Fibroblast of skin of right quadriceps (primary cell): ENCODE data around the gene WFS1.

Experiments used
- DNase-seq: peaks from one replicate; pipeline ENCODE4 v3.0.0-alpha.2; 2013

The WFS1 gene

GRCh38 chr4:6280365-6280996, 10.8 kb downstream of the WFS1 start:
- DNase-seq, result no peak

- no peak for DNase-seq
Measured at GRCh38 chr4:6281436-6282313, 12.0 kb downstream of the WFS1 start.

GRCh38 chr4:6282314-6282771, 12.7 kb downstream of the WFS1 start:
- peak; percentile 10 for DNase-seq

- no peak for DNase-seq
Measured at GRCh38 chr4:6283282-6283681, 13.6 kb downstream of the WFS1 start.

- DNase-seq, result no peak
Measured at GRCh38 chr4:6287017-6287788, 17.6 kb downstream of the WFS1 start.

- DNase-seq, result no peak
Measured at GRCh38 chr4:6288342-6288741, 18.7 kb downstream of the WFS1 start.

GRCh38 chr4:6288871-6289270, 19.2 kb downstream of the WFS1 start:
- no peak for DNase-seq

- DNase-seq, result no peak
Measured at GRCh38 chr4:6290256-6290655, 20.6 kb downstream of the WFS1 start.

GRCh38 chr4:6290769-6291547, 21.3 kb downstream of the WFS1 start:
- DNase-seq, result no peak

GRCh38 chr4:6291784-6292297, 22.2 kb downstream of the WFS1 start:
- DNase-seq, result no peak

- no peak for DNase-seq
Measured at GRCh38 chr4:6292376-6293096, 22.9 kb downstream of the WFS1 start.

GRCh38 chr4:6293097-6293445, 23.4 kb downstream of the WFS1 start:
- no peak for DNase-seq

GRCh38 chr4:6293661-6294060, 24.0 kb downstream of the WFS1 start:
- DNase-seq, result no peak

GRCh38 chr4:6294705-6295421, 25.2 kb downstream of the WFS1 start:
- DNase-seq, result no peak

- no peak for DNase-seq
Measured at GRCh38 chr4:6295495-6295894, 25.8 kb downstream of the WFS1 start.

- DNase-seq, result no peak
Measured at GRCh38 chr4:6296026-6296425, 26.4 kb downstream of the WFS1 start.

- no peak for DNase-seq
Measured at GRCh38 chr4:6297266-6297815, 27.7 kb downstream of the WFS1 start.

GRCh38 chr4:6298035-6298434, 28.4 kb downstream of the WFS1 start:
- DNase-seq, result no peak

GRCh38 chr4:6298852-6299251, 29.2 kb downstream of the WFS1 start:
- no peak for DNase-seq

- DNase-seq, result no peak
Measured at GRCh38 chr4:6299875-6300274, 30.2 kb downstream of the WFS1 start.

- DNase-seq, result no peak
Measured at GRCh38 chr4:6300359-6300758, 30.7 kb downstream of the WFS1 start.
